Measurements from ENCODE around the gene CALN1.
"Not testable (repeated sequence)": the region's sequence is repeated elsewhere in the genome, so short reads cannot be mapped to it uniquely, and the experiment has no call there.

CALN1 gene

DNA sequence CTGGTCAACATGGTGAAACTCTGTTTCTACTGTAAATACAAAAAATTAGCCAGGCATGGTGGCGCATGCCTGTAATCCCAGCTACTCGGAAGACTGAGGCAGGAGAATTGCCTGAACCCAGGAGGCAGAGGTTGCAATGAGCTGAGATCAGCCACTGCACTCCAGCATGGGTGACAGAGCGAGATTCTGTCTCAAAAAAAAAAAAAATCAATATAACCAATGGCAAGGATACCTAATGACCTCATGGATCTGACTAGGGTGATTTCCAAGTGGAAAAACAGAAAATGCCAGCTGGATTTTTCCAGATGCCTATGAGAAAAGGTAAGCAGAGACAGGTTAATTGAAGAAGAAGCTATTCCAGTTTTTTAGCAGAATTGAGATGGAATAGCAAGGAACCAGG, 68.8 kb downstream of the CALN1 start:
- CTCF ChIA-PET = interaction anchor here (0.7 to 1.1 kb wide), 4 partner anchors 9 to 455 kb away, joined by 3 to 8 read pairs (median 4); no protein-coding TSS in a partner anchor
- DNase-seq; H3K4me3 ChIP-seq (ENCODE audit: control insufficient read depth in 1 of 7, extremely low read depth in 1 of 7, insufficient read depth in 4 of 7, low read depth in 2 of 7, low read length in 6 of 7); H3K4me1 ChIP-seq (ENCODE audit: control extremely low read depth in 1 of 4, control insufficient read depth in 4 of 4, insufficient read depth in 4 of 4, low read length in 3 of 4); H3K36me3 ChIP-seq (ENCODE audit: control insufficient read depth in 4 of 4, insufficient read depth in 4 of 4, low read length in 3 of 4); H3K27me3 ChIP-seq (replicated peaks in 2 of 5; ENCODE audit: control insufficient read depth in 4 of 5, insufficient read depth in 5 of 5, low read length in 4 of 5); H3K9me3 ChIP-seq (ENCODE audit: control extremely low read depth in 1 of 5, control insufficient read depth in 4 of 5, insufficient read depth in 2 of 5, low read depth in 1 of 5, low read length in 4 of 5); H3K27ac ChIP-seq (ENCODE audit: insufficient read depth in 1 of 2, low read depth in 1 of 2, low read length in 2 of 2, poor library complexity in 1 of 2, severe bottlenecking in 2 of 2): not testable (repeated sequence)
- POLR2A ChIA-PET = interaction anchor here (0.7 kb wide), 1 partner anchor 22 kb away, joined by 3 read pairs; no protein-coding TSS in a partner anchor
- no CpG with 5 or more reads among the region's 3 CpGs for WGBS (ENCODE audit: insufficient coverage)

DNA sequence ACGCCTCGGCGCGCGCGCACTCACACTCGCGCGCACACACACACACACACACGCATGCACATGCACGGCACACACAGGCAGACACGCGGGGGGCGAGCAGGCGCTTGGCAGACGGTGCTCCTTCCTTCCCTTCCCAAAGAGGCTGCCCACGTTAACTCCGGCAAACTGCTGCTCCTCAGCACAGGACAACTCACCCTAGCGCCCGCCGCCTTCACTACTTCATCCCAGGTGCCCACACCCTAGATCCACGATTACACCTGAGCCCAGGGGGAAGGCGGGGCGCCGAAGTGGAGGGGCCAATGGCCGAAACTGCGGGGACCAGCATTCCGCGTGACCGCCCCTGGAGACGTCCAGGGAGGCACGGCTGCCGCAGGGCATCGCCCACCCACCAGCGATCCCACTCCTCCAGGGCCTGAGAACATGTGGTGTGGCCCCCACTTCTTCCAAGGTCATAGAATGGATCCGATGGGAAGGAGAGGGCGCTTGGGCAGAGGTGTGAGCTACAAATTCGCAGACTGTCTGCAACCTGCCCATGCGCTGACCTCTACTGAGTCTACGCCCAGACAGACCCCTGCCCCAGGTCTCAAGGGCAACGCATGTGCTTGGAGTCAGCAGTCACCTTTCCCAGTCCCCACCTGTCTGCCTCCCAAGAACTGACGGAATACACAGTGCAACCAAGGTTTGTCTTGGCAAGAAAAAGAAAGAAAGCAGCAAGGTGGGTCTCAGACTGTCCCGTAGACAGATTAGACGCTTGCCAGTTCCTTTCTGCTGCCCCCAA, 74.6 kb downstream of the CALN1 start:
- no peaks in the 10 kb centered on the region for H3K27me3 ChIP-seq (replicated peaks in 2 of 5; ENCODE audit: control insufficient read depth in 4 of 5, insufficient read depth in 5 of 5, low read length in 4 of 5)
- 13% methylated on average over 34 of the region's 44 CpGs for WGBS (ENCODE audit: insufficient coverage)
- peaks cover 0 to 3% (median 0%) of the 10 kb centered on the region in 4 experiments for H3K36me3 ChIP-seq (ENCODE audit: control insufficient read depth in 4 of 4, insufficient read depth in 4 of 4, low read length in 3 of 4)
- peak overlapping the region; percentile 71 to 90 (median 81) for H3K4me3 ChIP-seq (ENCODE audit: control insufficient read depth in 1 of 7, extremely low read depth in 1 of 7, insufficient read depth in 4 of 7, low read depth in 2 of 7, low read length in 6 of 7)
- CTCF ChIA-PET = interaction anchor here (1.8 kb wide), 1 partner anchor 153 kb away, joined by 4 read pairs; no protein-coding TSS in a partner anchor
- peak in 2 of 3 donors; percentile 62 to 76 for DNase-seq
- peaks cover 0 to under 1% (median 0%) of the 10 kb centered on the region in 5 experiments for H3K9me3 ChIP-seq (ENCODE audit: control extremely low read depth in 1 of 5, control insufficient read depth in 4 of 5, insufficient read depth in 2 of 5, low read depth in 1 of 5, low read length in 4 of 5)
- POLR2A ChIA-PET = interaction anchor here (0.8 to 2.2 kb wide), 2 partner anchors 66 to 68 kb away, joined by 3 to 5 read pairs; no protein-coding TSS in a partner anchor
- peak overlapping the region in 1 of 2 experiments; percentile 54 for H3K27ac ChIP-seq (ENCODE audit: insufficient read depth in 1 of 2, low read depth in 1 of 2, low read length in 2 of 2, poor library complexity in 1 of 2, severe bottlenecking in 2 of 2)
- H3K4me1 ChIP-seq (ENCODE audit: control extremely low read depth in 1 of 4, control insufficient read depth in 4 of 4, insufficient read depth in 4 of 4, low read length in 3 of 4) = peaks cover 0 to 49% (median 40%) of the 10 kb centered on the region in 4 experiments

DNA sequence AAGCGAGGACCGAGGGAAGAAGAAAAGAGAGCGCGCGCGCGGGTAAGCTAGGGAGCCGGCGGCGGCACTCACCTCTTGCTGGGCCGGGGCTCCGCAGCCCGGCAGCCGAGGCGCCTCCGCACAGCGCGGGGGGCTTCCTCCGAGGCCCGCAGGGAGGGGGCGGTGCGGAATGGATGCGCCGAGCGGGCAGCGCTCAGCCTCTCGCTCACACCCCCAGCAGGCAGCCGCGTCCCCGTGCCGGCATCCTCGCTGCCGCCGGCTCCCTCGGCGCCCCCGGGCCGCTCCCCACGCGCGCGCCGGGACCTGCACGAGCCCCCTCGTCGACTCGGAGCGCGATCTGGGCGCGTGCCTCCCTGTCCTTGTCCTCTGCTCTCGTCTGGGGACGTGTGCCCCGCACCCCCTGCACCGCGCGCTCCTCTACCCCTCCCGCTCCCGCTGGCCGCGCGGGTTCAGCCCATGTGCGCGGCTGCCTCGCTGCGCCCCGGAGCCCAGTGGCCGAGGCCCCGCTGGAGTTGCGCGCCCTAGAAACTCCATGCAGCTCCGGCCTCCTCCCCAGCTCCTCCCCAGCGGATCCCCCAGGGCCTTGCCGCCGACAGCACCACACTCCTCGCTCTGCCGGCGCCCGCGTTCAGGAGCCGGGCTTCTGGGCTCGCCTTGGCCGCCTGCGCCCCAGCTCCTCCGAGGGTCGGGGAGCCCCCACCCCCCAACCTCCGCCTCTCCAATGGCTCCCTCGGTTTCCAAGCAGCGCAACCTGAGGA, 75.3 kb downstream of the CALN1 start:
- Histone ChIP-seq H3K27me3 (replicated peaks in 2 of 5; ENCODE audit: control insufficient read depth in 4 of 5, insufficient read depth in 5 of 5, low read length in 4 of 5) (no peaks in the 10 kb centered on the region), H3K4me3 (ENCODE audit: control insufficient read depth in 1 of 7, extremely low read depth in 1 of 7, insufficient read depth in 4 of 7, low read depth in 2 of 7, low read length in 6 of 7) (peak overlapping the region; percentile 71 to 90 (median 81)), H3K27ac (ENCODE audit: insufficient read depth in 1 of 2, low read depth in 1 of 2, low read length in 2 of 2, poor library complexity in 1 of 2, severe bottlenecking in 2 of 2) (peak overlapping the region in 1 of 2 experiments; percentile 54), H3K36me3 (ENCODE audit: control insufficient read depth in 4 of 4, insufficient read depth in 4 of 4, low read length in 3 of 4) (peaks cover 0 to 3% (median 0%) of the 10 kb centered on the region in 4 experiments), H3K4me1 (ENCODE audit: control extremely low read depth in 1 of 4, control insufficient read depth in 4 of 4, insufficient read depth in 4 of 4, low read length in 3 of 4) (peaks cover 0 to 46% (median 40%) of the 10 kb centered on the region in 4 experiments), H3K9me3 (ENCODE audit: control extremely low read depth in 1 of 5, control insufficient read depth in 4 of 5, insufficient read depth in 2 of 5, low read depth in 1 of 5, low read length in 4 of 5) (peaks cover 0 to 2% (median 0%) of the 10 kb centered on the region in 5 experiments)
- POLR2A ChIA-PET = interaction anchor here (0.8 to 2.2 kb wide), 3 partner anchors 44 to 69 kb away, joined by 3 to 5 read pairs (median 3); no protein-coding TSS in a partner anchor
- DNase-seq = peak in 2 of 3 donors; percentile 65 to 85
- CTCF ChIA-PET = interaction anchor here (1.5 to 1.6 kb wide), 2 partner anchors 30 to 282 kb away, joined by 3 to 5 read pairs; no protein-coding TSS in a partner anchor
- under 1% methylated on average over 79 of the region's 89 CpGs for WGBS (ENCODE audit: insufficient coverage)

DNA sequence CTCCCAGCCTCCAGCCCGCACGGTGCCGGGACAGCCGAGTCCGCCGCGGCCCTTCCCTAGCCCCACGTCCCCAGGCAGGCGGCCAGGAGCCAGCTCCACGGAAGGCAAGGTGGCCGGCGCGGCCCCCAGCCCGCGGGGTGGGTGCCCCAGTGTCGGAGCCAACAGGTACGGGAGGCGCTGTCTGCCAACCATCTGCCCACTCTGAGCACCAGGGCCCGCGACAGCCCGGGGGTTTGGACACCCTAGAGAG, 75.8 kb downstream of the CALN1 start:
- peak overlapping the region in 1 of 2 experiments; percentile 54 for H3K27ac ChIP-seq (ENCODE audit: insufficient read depth in 1 of 2, low read depth in 1 of 2, low read length in 2 of 2, poor library complexity in 1 of 2, severe bottlenecking in 2 of 2)
- H3K36me3 ChIP-seq (ENCODE audit: control insufficient read depth in 4 of 4, insufficient read depth in 4 of 4, low read length in 3 of 4) = peaks cover 0 to 3% (median 0%) of the 10 kb centered on the region in 4 experiments
- H3K4me1 ChIP-seq (ENCODE audit: control extremely low read depth in 1 of 4, control insufficient read depth in 4 of 4, insufficient read depth in 4 of 4, low read length in 3 of 4) = peaks cover 0 to 46% (median 40%) of the 10 kb centered on the region in 4 experiments
- peak overlapping the region; percentile 71 to 90 (median 81) for H3K4me3 ChIP-seq (ENCODE audit: control insufficient read depth in 1 of 7, extremely low read depth in 1 of 7, insufficient read depth in 4 of 7, low read depth in 2 of 7, low read length in 6 of 7)
- CTCF ChIA-PET = interaction anchor here (1.3 to 2.4 kb wide), 5 partner anchors 15 to 493 kb away, joined by 3 to 13 read pairs (median 5); no protein-coding TSS in a partner anchor
- POLR2A ChIA-PET = interaction anchor here (0.8 to 2.2 kb wide), 3 partner anchors 43 to 69 kb away, joined by 3 to 5 read pairs (median 3); no protein-coding TSS in a partner anchor
- WGBS (ENCODE audit: insufficient coverage) = 4% methylated on average over 14 of the region's 21 CpGs
- DNase-seq = no peak
- peaks cover 0 to 2% (median 0%) of the 10 kb centered on the region in 5 experiments for H3K9me3 ChIP-seq (ENCODE audit: control extremely low read depth in 1 of 5, control insufficient read depth in 4 of 5, insufficient read depth in 2 of 5, low read depth in 1 of 5, low read length in 4 of 5)
- no peaks in the 10 kb centered on the region for H3K27me3 ChIP-seq (replicated peaks in 2 of 5; ENCODE audit: control insufficient read depth in 4 of 5, insufficient read depth in 5 of 5, low read length in 4 of 5)

DNA sequence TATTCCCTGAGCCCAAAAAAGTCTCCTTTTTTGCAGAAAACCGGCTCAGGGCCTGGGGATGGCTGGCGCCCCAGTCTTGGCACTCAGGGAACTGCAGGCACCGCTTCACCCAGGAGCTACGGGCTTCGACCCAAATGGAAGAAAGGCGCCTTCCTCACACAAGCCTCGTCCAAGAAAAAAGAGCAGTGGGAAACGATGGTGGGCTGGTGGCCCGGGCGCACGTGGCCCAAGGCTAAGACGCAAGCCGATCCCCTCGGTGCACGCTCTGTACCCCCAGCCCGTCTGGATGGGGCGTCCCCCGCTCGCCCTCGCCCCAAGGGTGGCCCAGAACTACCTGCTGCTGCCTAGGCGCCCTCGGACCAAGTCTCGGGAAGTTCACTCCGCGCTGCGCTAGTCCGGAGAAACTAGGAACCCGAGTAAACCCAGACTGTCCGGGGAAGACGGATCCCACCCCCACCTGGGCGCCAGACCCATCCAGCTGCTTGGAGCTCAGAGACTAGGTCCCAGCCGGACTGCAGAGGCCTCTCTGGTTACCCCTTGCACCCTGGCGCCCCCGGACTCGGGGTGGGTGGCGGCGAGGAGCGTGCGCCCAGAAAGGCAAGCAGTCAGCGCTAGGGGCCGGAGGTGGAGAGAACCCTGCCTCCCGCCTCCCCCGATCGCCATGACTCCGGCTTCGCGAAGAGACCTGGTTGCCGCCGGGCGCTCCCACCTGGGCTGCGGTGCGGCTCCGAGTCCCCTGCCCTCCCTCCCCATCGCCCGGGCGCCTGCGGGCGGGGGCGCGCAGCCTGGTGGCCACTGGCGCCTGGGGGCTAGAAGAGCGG, 76.4 kb downstream of the CALN1 start:
- POLR2A ChIA-PET = interaction anchor here (1.5 to 2.2 kb wide), 2 partner anchors 43 to 68 kb away, joined by 3 to 5 read pairs; no protein-coding TSS in a partner anchor
- WGBS (ENCODE audit: insufficient coverage) = under 1% methylated on average over 40 of the region's 62 CpGs
- CTCF ChIA-PET = interaction anchor here (0.9 to 3.1 kb wide), 22 partner anchors 14 to 584 kb away, joined by 3 to 15 read pairs (median 4); no protein-coding TSS in a partner anchor

DNA sequence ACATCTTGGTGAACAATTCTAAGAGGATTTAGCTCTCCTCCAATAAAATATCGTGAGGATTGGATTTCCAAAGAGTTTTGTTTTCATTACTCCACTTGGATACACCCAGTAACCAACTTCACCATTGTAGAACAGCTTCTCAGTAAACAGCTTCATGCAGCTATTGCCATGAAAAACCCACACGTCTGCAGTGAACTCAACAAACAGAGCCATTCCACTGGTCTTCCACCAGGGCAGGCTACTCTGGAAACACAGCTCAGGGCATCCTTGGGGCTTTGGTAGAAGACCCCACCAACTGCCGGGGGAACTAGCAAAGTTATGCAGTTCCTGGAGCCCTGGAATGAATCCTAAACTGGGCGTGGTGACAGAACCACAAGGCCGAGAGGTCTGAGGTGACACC, 77.4 kb downstream of the CALN1 start:
- DNase-seq = peak in 2 of 3 donors; percentile 66 to 74
- Histone ChIP-seq H3K9me3 (ENCODE audit: control extremely low read depth in 1 of 5, control insufficient read depth in 4 of 5, insufficient read depth in 2 of 5, low read depth in 1 of 5, low read length in 4 of 5) (peaks cover 0 to 2% (median 0%) of the 10 kb centered on the region in 5 experiments), H3K36me3 (ENCODE audit: control insufficient read depth in 4 of 4, insufficient read depth in 4 of 4, low read length in 3 of 4) (peaks cover 0 to 2% (median 0%) of the 10 kb centered on the region in 4 experiments), H3K27me3 (replicated peaks in 2 of 5; ENCODE audit: control insufficient read depth in 4 of 5, insufficient read depth in 5 of 5, low read length in 4 of 5) (no peaks in the 10 kb centered on the region), H3K27ac (ENCODE audit: insufficient read depth in 1 of 2, low read depth in 1 of 2, low read length in 2 of 2, poor library complexity in 1 of 2, severe bottlenecking in 2 of 2) (no peak overlapping the region), H3K4me3 (ENCODE audit: control insufficient read depth in 1 of 7, extremely low read depth in 1 of 7, insufficient read depth in 4 of 7, low read depth in 2 of 7, low read length in 6 of 7) (peak overlapping the region in 6 of 7 experiments; percentile 71 to 89 (median 78)), H3K4me1 (ENCODE audit: control extremely low read depth in 1 of 4, control insufficient read depth in 4 of 4, insufficient read depth in 4 of 4, low read length in 3 of 4) (peaks cover 0 to 46% (median 40%) of the 10 kb centered on the region in 4 experiments)
- ChIA-PET POLR2A (interaction anchor here (1.0 kb wide), 1 partner anchor 42 kb away, joined by 4 read pairs; no protein-coding TSS in a partner anchor), CTCF (interaction anchor here (0.6 to 3.1 kb wide), 38 partner anchors 8 to 583 kb away, joined by 3 to 15 read pairs (median 4); no protein-coding TSS in a partner anchor)
- WGBS (ENCODE audit: insufficient coverage) = 23% methylated on average over 2 of the region's 5 CpGs

More for the DNA sequence above, 76.4 kb downstream of the CALN1 start:
- Histone ChIP-seq H3K27ac (ENCODE audit: insufficient read depth in 1 of 2, low read depth in 1 of 2, low read length in 2 of 2, poor library complexity in 1 of 2, severe bottlenecking in 2 of 2) (peak overlapping the region; percentile 29 to 54), H3K4me3 (ENCODE audit: control insufficient read depth in 1 of 7, extremely low read depth in 1 of 7, insufficient read depth in 4 of 7, low read depth in 2 of 7, low read length in 6 of 7) (peak overlapping the region; percentile 71 to 90 (median 81)), H3K9me3 (ENCODE audit: control extremely low read depth in 1 of 5, control insufficient read depth in 4 of 5, insufficient read depth in 2 of 5, low read depth in 1 of 5, low read length in 4 of 5) (peaks cover 0 to 2% (median 0%) of the 10 kb centered on the region in 5 experiments), H3K4me1 (ENCODE audit: control extremely low read depth in 1 of 4, control insufficient read depth in 4 of 4, insufficient read depth in 4 of 4, low read length in 3 of 4) (peaks cover 0 to 46% (median 40%) of the 10 kb centered on the region in 4 experiments), H3K27me3 (replicated peaks in 2 of 5; ENCODE audit: control insufficient read depth in 4 of 5, insufficient read depth in 5 of 5, low read length in 4 of 5) (no peaks in the 10 kb centered on the region), H3K36me3 (ENCODE audit: control insufficient read depth in 4 of 4, insufficient read depth in 4 of 4, low read length in 3 of 4) (peaks cover 0 to 3% (median 0%) of the 10 kb centered on the region in 4 experiments)
- peak in 2 of 3 donors; percentile 49 to 67 for DNase-seq
